Thyroid gland (tissue), 4 donors: ENCODE measurements around the gene IP6K3.

Experiments used
- CTCF ChIP-seq, 6 experiments: fragments of 200-600 bp in 3 of 6; fragments of 450-650 bp in 3 of 6; sonication (generic) in 3 of 6; IDR thresholded peaks; one replicate each; pipeline ENCODE4 v1.5.1; 2016 to 2019; ENCODE audit warnings: antibody characterized with exemption in 6 of 6, mild to moderate bottlenecking in 2 of 6, inconsistent platforms in 1 of 6, moderate library complexity in 1 of 6
- POLR2A ChIP-seq, 2 donors: fragments of 450-650 bp; IDR thresholded peaks; one replicate each; pipeline ENCODE4 v1.6.1; 2017; ENCODE audit warnings: antibody characterized with exemption in 2 of 2, mild to moderate bottlenecking in 2 of 2, moderate library complexity in 1 of 2

- TF ChIP-seq CTCF (IDR thresholded peaks at IDR 0.05), result no peak
- no peak for TF ChIP-seq POLR2A (IDR thresholded peaks at IDR 0.05)
Observed at GRCh38 chr6:33777398-33778388, 31.0 kb upstream of the IP6K3 start.
